Kasumi-1 (cell line): ENCODE measurements around the gene PTPN22.
"Not testable (repeated sequence)": the region's sequence is repeated elsewhere in the genome, so short reads cannot be mapped to it uniquely, and the experiment has no call there.

Source experiments
- DNase-seq, 2 experiments: peaks; one replicate each; lab custom pipeline; 2025; lab: John Stamatoyannopoulos, UW

The PTPN22 gene

GRCh38 chr1:113852694-113853093 lies 18.8 kb downstream of the PTPN22 start:
- DNase-seq = not testable (repeated sequence)

GRCh38 chr1:113850127-113850796 lies 21.2 kb downstream of the PTPN22 start:
- no peak for DNase-seq

GRCh38 chr1:113849072-113849471 lies 22.4 kb downstream of the PTPN22 start:
- no peak for DNase-seq

DNA sequence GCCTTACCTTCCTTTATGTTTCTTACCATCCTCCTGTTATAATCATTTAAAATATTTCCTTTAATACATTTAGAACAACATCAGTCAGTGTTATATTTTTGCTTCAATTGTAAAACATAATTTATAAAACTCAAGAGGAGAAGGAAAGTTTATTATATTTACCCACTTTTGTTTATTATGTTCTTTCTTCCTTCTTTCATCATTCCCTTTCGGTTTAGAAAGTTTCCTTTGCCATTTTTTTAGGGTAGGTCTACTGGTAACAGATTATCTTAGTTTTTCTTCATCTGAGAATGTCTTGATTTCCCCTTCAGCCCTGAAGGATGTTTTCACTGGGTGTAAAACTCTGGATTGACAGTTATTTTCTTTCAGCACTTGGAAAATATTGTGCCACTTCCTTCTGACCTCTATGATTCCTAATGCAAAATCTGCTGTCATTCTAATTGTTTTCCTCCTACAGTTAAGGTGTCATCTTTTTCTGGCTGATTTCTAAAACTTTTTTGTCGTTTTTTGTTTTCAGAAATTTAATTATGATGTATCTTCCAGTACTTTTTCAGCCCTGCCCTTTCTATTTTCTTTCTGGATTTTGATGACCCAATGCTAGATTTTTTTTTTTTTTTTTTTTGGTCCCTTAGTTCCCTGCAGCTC lies 25.0 kb downstream of the PTPN22 start:
- peak; percentile 15 to 35 for DNase-seq

GRCh38 chr1:113836534-113836933 lies 35.0 kb downstream of the PTPN22 start:
- no peak for DNase-seq

- peak; percentile 45 to 59 for DNase-seq
These were observed 35.7 kb downstream of the PTPN22 start for GRCh38 chr1:113835686-113836290.

DNA sequence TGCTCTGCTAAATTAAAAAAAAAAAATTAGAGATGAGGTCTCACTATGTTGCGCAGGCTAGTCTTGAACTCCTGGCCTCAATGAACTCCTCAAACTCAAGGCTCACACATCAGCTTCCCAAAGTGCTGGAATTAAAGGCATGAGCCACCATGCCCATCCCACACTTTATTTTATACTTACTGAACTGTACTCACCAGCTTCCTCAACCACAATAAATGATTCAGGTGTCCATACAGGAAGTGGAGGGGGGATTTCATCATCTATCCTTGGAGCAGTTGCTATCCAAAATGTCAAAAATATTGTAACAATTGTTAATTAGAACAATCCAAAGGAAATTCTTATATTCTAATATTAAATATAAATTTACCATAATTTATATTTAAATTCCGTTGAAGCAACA lies 36.8 kb downstream of the PTPN22 start:
- DNase-seq = no peak

DNA sequence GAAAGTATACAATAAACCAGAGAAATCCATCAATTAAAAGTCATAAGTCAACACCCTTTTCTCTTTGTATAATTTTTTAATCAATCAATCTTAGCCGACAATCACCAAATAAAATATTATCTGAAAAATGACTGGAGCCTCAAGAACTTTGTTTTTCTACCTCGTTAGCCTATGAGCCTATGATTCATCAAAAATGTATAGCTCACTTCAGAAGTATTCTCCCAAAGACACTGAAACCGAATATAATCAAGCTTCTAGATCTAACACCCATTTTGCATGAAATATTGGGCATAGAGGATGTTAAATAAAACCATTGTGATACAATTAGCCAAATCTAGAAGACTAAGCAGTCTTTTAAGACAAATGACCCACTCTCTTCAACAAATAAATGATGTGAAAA lies 41.5 kb downstream of the PTPN22 start:
- DNase-seq = no peak

DNA sequence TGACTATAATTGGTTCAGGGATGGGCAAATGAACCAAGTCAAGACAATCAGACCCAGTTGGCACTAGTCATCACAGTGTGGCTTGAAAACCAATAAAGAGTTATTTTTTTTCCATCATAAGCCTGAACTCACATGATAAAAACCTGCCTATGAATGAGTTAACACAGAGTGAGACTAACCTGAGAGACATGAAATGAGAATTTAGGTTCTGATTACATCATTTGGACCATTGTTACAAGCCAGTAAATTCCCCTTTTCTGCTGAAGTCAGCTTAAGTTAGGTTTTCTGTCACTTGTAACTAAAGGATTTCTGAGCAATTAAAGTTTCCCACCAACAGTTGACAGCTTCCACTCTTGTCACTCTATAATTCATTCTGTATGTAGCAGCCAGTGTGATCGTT lies 49.6 kb downstream of the PTPN22 start:
- no peak for DNase-seq

DNA sequence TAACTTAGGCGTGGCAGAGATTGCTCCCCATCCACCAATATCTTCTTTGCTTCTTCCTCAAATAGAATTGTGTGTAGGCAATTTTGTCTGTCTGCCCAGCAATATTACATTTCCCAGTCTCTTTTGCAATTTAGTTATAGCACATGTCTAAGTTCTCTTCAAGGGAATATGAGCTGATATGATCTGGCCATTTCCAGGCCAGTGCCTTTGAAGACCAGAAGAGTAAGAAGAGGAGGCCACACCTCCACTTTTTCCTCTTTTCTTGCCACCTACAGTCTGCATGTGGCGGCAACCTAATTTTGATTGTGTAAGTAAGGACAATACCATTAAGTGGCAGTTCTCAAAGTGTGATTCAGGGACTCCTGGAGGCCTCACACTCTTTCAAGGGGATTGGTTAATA lies 52.9 kb downstream of the PTPN22 start:
- no peak for DNase-seq

- DNase-seq = no peak
These were observed 58.3 kb downstream of the PTPN22 start for GRCh38 chr1:113813218-113813617.

- DNase-seq = no peak
These were observed 58.8 kb downstream of the PTPN22 start for GRCh38 chr1:113812661-113813135.

DNA sequence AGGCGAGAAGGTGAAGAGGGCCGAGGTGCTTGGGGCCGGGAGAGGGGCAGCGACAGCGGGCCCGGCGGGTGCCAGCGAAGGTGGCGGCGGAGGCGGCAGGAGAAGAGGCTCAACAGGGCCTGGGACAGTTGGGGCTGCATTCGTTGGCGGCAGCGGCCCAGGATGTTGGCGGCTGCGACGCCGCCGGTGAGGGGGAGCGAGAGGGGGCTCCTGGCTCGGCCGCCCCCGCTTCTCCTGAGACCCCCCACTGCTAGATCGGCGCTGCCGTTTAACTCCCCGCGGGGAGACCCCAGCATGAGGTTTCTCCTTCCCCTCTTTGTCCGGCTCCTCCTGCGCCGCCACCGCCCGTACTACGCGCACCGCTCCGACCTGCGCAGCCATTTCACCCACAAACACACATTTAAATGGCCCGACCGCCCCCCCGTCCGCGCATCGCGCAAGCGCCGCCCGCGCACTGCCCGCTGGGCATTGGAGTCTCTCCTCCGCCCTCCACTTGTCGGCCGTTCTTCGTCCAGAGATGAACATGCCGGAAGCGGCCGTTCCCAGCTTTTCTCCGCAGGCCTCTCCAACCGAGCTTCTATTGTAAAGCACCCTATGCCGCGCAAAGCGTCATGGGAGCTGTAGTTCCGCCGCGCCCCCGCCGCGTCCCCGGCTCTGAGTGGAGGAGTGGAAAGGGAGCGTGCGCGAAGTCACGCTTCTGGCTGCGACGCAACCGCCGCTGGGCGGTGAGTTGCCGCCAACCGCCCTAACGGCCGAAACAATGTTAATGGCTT lies 59.4 kb downstream of the PTPN22 start, which contains the start of gene RSBN1:
Gene RSBN1 (minus strand): TSS at position 589 of the 773 bp plus-strand sequence. CDS start 64 bp downstream, at position 525.
- DNase-seq = peak; percentile 97

GRCh38 chr1:113811156-113811887 lies 60.2 kb downstream of the PTPN22 start:
- DNase-seq = peak; percentile 47 to 57

GRCh38 chr1:113809670-113810602 lies 61.6 kb downstream of the PTPN22 start:
- no peak for DNase-seq

DNA sequence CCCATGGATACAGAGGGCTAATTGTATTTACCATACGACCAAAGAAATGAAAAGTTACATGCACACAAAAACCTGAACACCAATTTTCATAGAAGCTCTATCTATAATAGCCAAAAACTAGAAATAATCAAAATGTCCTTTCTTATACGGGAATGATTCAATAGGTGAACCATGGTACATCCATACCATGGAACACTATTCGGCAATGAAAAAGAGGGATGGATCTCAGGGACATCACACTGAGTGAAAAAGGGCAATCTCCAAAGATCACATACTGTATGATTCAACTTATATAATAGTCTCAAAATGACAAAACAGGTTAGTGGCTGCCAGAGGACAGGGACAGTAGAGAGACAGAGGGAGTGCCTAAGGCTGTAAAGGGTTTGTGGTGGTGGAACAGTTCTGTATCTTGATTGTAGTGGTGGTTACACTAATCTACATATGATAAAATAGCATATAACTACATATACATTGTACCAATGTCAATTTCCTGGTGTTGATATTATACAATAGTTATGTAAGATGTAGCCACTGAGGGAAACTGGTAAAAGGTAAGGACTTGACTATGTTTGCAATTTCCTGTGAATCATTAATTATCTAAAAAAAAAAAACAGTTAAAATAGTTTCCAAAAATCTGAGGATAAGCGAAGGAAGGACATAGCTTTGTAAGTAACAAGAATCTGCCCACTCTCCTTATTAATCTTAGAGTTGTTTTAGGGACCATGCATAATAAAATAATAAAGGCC lies 62.9 kb downstream of the PTPN22 start:
- no peak for DNase-seq

GRCh38 chr1:113805639-113806038 lies 65.9 kb downstream of the PTPN22 start:
- DNase-seq = no peak

- DNase-seq = no peak
These were observed 66.3 kb downstream of the PTPN22 start for GRCh38 chr1:113805256-113805531.

DNA sequence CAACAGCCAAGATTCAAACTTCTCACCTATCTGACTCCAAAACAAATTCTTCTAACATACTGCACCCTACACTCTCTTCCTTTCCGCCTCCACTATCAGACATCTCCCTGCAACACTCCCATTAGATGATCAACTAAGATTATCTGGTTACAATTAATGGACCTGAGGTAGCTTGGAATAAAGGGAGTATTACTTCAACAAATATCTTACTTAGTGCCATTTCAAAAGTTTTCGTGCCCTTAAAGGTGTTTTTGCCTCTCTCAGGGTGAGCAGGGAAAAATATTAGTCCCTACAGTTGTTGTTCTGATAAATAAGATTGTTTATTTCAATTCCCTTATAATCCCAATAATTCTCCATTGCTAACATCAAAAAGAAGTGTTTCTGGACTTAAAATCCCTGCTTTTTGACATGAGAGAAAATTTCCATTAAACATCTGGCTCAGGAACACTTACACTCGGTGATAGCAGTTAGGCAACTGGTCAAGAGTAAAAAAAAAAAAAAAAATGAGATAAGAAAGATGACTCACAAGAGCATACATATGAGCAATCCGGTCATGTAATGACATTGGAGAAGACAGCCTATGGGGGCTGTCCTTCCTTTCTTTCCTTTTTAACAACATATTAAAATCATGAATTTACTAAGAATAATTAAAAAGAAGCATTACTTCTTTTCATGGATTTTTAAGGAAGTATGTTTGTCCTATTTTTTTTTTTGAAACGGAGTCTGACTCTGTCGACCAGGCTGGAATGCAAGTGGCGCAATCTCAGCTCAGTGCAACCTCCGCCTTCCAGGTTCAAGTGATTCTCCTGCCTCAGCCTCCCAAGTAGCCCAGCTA lies 66.9 kb downstream of the PTPN22 start:
- DNase-seq = no peak
